WI38 (cell line): ENCODE measurements around the gene HNRNPA2B1.

Source experiments
- H3K4me3 ChIP-seq: 2 replicates; pipeline ENCODE4 v1.5.1; 2011; ENCODE audit warnings: low read depth, mild to moderate bottlenecking, control low read depth, low read length
- TF ChIP-seq, protein P1 (sequence below): IDR thresholded peaks from 2 replicates; pipeline ENCODE4 v1.5.1; 2012; ENCODE audit warnings: low read depth, mild to moderate bottlenecking, control low read depth, low read length

Gene HNRNPA2B1

DNA sequence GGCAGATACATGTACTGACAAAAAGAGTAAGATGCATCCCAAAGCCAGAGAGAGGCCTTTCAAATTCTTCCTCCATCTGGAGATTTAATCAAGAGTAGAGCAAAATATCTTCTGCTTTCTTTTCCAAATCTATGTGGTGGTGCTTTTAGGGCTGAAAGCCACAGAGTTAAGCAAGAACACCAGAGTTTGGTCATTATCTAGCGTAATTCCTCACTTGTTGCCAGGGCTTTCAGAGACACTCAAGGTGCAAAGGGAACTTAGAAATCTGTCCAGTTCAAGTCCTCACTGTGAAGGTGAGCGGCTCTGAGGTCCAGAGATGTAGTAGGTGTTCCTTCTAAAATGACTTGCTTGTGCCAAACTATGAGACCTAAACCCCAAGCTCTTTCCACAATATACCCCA is 59.5 kb downstream of the HNRNPA2B1 start:
- H3K4me3 ChIP-seq: no peak overlapping the region
- TF ChIP-seq, protein P1, sequence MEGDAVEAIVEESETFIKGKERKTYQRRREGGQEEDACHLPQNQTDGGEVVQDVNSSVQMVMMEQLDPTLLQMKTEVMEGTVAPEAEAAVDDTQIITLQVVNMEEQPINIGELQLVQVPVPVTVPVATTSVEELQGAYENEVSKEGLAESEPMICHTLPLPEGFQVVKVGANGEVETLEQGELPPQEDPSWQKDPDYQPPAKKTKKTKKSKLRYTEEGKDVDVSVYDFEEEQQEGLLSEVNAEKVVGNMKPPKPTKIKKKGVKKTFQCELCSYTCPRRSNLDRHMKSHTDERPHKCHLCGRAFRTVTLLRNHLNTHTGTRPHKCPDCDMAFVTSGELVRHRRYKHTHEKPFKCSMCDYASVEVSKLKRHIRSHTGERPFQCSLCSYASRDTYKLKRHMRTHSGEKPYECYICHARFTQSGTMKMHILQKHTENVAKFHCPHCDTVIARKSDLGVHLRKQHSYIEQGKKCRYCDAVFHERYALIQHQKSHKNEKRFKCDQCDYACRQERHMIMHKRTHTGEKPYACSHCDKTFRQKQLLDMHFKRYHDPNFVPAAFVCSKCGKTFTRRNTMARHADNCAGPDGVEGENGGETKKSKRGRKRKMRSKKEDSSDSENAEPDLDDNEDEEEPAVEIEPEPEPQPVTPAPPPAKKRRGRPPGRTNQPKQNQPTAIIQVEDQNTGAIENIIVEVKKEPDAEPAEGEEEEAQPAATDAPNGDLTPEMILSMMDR: no peak

DNA sequence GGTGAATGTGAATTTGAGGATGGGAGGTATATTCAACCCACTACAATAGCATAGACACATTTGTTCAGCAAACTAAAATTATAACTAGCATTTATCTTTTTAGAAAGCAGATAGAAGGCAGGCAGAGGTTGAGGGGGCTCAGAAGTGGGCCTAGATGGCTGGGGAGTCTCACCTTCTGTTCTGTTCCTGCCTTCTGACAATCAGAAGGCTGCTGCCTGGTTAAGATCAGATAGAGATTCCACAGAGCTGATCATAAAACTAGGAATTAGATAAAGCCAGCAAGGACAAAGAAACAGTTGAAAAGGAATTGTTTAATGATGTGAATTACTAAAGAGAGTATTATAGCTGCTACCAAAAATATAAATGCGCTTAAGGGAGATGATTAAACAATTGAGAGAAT is 60.2 kb downstream of the HNRNPA2B1 start:
- TF ChIP-seq, protein P1: no peak
- H3K4me3 ChIP-seq: no peak overlapping the region
